Esophagus squamous epithelium (tissue), 4 donors: ENCODE data around the gene ARHGAP44.

Source experiments
- CTCF ChIP-seq, 6 experiments: fragments of 450-650 bp in 4 of 6; fragments of 200-600 bp in 2 of 6; sonication (generic) in 2 of 6; IDR thresholded peaks; one replicate each; pipeline ENCODE4 v1.5.1; 2016 to 2019; ENCODE audit warnings: antibody characterized with exemption in 6 of 6, mild to moderate bottlenecking in 4 of 6, moderate library complexity in 4 of 6
- POLR2A ChIP-seq, 4 donors: fragments of 450-650 bp; IDR thresholded peaks; one replicate each; pipeline ENCODE4 v1.6.1; 2017; ENCODE audit warnings: antibody characterized with exemption in 4 of 4, mild to moderate bottlenecking in 4 of 4, moderate library complexity in 3 of 4

- no peak for TF ChIP-seq CTCF (IDR thresholded peaks at IDR 0.05)
- TF ChIP-seq POLR2A (IDR thresholded peaks at IDR 0.05) = no peak
Measured at GRCh38 chr17:12995106-12995895, 206.0 kb downstream of the ARHGAP44 start.
